WTC11 (cell line): Measurements from ENCODE around the gene SLC38A8. TPM values are rescaled to one million over a fixed set of nuclear protein-coding genes. Genes with fewer than 3 reads are reported as not detected.

Experiments used
- ATAC-seq: fragments of 200-7000 bp; cut with Tn5 transposase; 2 replicates; pipeline ENCODE4 v1.10.0; 2021; ENCODE audit warnings: mild to moderate bottlenecking, moderate library complexity
- CTCF ChIA-PET: fragments of 300-600 bp; sonication (Branson Sonifier 250); formaldehyde crosslinking; loops from one replicate; lab custom pipeline; 2021; ENCODE audit warnings: antibody characterized with exemption; lab: Charles Lee
- POLR2A ChIA-PET: fragments of 350-600 bp; sonication (Branson Sonifier 250); formaldehyde crosslinking; loops from one replicate; lab custom pipeline; 2021; ENCODE audit warnings: antibody characterized with exemption; lab: Charles Lee
- DNase-seq: peaks from one replicate; pipeline ENCODE4 v3.0.0; 2021; ENCODE audit warnings: low spot score
- H3K27ac Mint-ChIP-seq: 2 replicates; pipeline ENCODE4 v1.8.0; 2021; ENCODE audit warnings: mixed read lengths
- H3K27me3 Mint-ChIP-seq: 2 replicates; pipeline ENCODE4 v1.8.0; 2021; ENCODE audit warnings: low read depth, mild to moderate bottlenecking, moderate library complexity, mixed read lengths
- H3K36me3 Mint-ChIP-seq: 2 replicates; pipeline ENCODE4 v1.8.0; 2021; ENCODE audit warnings: mixed read lengths
- H3K4me1 Mint-ChIP-seq: 2 replicates; pipeline ENCODE4 v1.8.0; 2022; ENCODE audit warnings: mixed read lengths
- H3K4me3 Mint-ChIP-seq: 2 replicates; pipeline ENCODE4 v1.8.0; 2021; ENCODE audit warnings: mild to moderate bottlenecking, moderate library complexity, mixed read lengths
- H3K9me3 Mint-ChIP-seq: 2 replicates; pipeline ENCODE4 v1.8.0; 2021; ENCODE audit warnings: mixed read lengths
- CREM ChIP-seq: sonication (generic); formaldehyde crosslinking; IDR thresholded peaks from 2 replicates; pipeline ENCODE4 v1.8.1; 2022; ENCODE audit warnings: mild to moderate bottlenecking, missing genetic modification reagents, moderate library complexity
- FOXJ3 ChIP-seq: sonication (generic); formaldehyde crosslinking; IDR thresholded peaks from 2 replicates; pipeline ENCODE4 v1.9.0; 2021; ENCODE audit warnings: missing genetic modification reagents, mild to moderate bottlenecking, borderline replicate concordance
- GABPB1 ChIP-seq: sonication (generic); formaldehyde crosslinking; IDR thresholded peaks from 2 replicates; pipeline ENCODE4 v1.8.1; 2023; ENCODE audit warnings: mild to moderate bottlenecking, missing genetic modification reagents
- GRHL2 ChIP-seq: fragments of 250-450 bp; sonication (Bioruptor Pico); IDR thresholded peaks from 2 replicates; pipeline ENCODE4 v1.8.0; 2022; ENCODE audit warnings: mild to moderate bottlenecking, moderate library complexity; ENCODE audit not compliant: insufficient replicate concordance, severe bottlenecking
- MXD4 ChIP-seq: fragments of 250-450 bp; sonication (Bioruptor Pico); IDR thresholded peaks from 2 replicates; pipeline ENCODE4 v1.8.0; 2021; ENCODE audit warnings: mild to moderate bottlenecking, moderate library complexity, borderline replicate concordance
- PRRX2 ChIP-seq: fragments of 250-450 bp; sonication (Bioruptor Pico); IDR thresholded peaks from 2 replicates; pipeline ENCODE4 v1.8.0; 2021; ENCODE audit warnings: mild to moderate bottlenecking
- SP1 ChIP-seq: sonication (generic); formaldehyde crosslinking; conservative IDR thresholded peaks from 2 replicates; pipeline ENCODE4 v1.8.1; 2022; ENCODE audit warnings: missing genetic modification reagents
- TEAD4 ChIP-seq: sonication (generic); formaldehyde crosslinking; IDR thresholded peaks from 2 replicates; pipeline ENCODE4 v1.8.0; 2022; ENCODE audit warnings: mild to moderate bottlenecking, missing genetic modification reagents
- ZNF121 ChIP-seq: sonication (generic); formaldehyde crosslinking; IDR thresholded peaks from 2 replicates; pipeline ENCODE4 v1.8.0; 2023; ENCODE audit warnings: missing genetic modification reagents
- ZNF232 ChIP-seq: sonication (generic); formaldehyde crosslinking; IDR thresholded peaks from 2 replicates; pipeline ENCODE4 v1.8.0; 2022; ENCODE audit warnings: mild to moderate bottlenecking, missing genetic modification reagents
- ZNF416 ChIP-seq: fragments of 250-450 bp; sonication (Bioruptor Pico); IDR thresholded peaks from 2 replicates; pipeline ENCODE4 v1.9.0; 2021; ENCODE audit warnings: mild to moderate bottlenecking, inconsistent platforms
- ZNF671 ChIP-seq: fragments of 250-450 bp; sonication (Bioruptor Pico); IDR thresholded peaks from 2 replicates; pipeline ENCODE4 v1.8.0; 2021; ENCODE audit warnings: mild to moderate bottlenecking
- total RNA-seq: library from RNA; stranded (reverse); gene quantifications from 3 replicates; pipeline ENCODE4 v1.2.3, GENCODE V29; 2021
- TF ChIP-seq, protein P1 (sequence below): sonication (generic); formaldehyde crosslinking; IDR thresholded peaks from 2 replicates; pipeline ENCODE4 v1.8.1; 2023; ENCODE audit warnings: mild to moderate bottlenecking, missing genetic modification reagents, moderate library complexity
- TF ChIP-seq, protein P2 (sequence below): sonication (generic); formaldehyde crosslinking; IDR thresholded peaks from 2 replicates; pipeline ENCODE4 v1.8.0; 2022; ENCODE audit warnings: missing genetic modification reagents
- TF ChIP-seq, protein P3 (sequence below): fragments of 250-450 bp; sonication (Bioruptor Pico); conservative IDR thresholded peaks from 2 replicates; pipeline ENCODE4 v1.9.0; 2021; ENCODE audit warnings: mild to moderate bottlenecking
- TF ChIP-seq, protein P4 (sequence below): sonication (generic); formaldehyde crosslinking; IDR thresholded peaks from 2 replicates; pipeline ENCODE4 v1.8.1; 2023; ENCODE audit warnings: mild to moderate bottlenecking, missing genetic modification reagents
- TF ChIP-seq, protein P5 (sequence below): fragments of 200-600 bp; IDR thresholded peaks from 2 replicates; pipeline ENCODE4 v1.8.0; 2022; ENCODE audit warnings: antibody characterized with exemption

SLC38A8 gene
- total RNA-seq, 1 experiment from 2014 or later = not detected

DNA sequence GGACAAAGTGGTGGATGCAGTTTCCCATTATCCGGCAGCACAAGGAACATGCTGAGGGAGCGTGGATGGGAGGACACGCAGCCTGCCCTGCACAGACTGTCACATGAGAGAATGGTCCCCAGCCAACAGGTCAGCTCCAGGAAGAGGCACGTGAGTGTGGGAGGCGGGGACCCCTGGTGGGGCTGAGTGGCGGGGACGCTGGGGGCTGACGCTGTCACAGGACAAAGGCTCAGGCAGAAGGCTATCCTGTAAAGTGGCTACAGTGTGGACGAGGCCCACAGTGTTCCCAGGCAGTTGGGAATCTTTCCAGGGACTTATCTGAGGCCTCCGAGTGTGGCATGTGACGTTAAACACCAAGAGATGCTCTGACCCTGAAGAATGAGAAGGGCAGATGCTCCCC, 43.7 kb upstream of the SLC38A8 start:
- Mint-ChIP-seq H3K9me3 (no peaks in the 10 kb centered on the region), H3K4me1 (no peaks in the 10 kb centered on the region), H3K36me3 (peaks cover 53% of the 10 kb centered on the region), H3K27ac (no peak overlapping the region), H3K4me3 (no peak overlapping the region), H3K27me3 (no peaks in the 10 kb centered on the region)
- TF ChIP-seq PRRX2 (CRISPR knock-in tag) (no peak), GRHL2 (no peak), SP1 (CRISPR knock-in tag) (no peak), ZNF121 (CRISPR knock-in tag) (no peak), MXD4 (CRISPR knock-in tag) (no peak)
- TF ChIP-seq, protein P1, sequence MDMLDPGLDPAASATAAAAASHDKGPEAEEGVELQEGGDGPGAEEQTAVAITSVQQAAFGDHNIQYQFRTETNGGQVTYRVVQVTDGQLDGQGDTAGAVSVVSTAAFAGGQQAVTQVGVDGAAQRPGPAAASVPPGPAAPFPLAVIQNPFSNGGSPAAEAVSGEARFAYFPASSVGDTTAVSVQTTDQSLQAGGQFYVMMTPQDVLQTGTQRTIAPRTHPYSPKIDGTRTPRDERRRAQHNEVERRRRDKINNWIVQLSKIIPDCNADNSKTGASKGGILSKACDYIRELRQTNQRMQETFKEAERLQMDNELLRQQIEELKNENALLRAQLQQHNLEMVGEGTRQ = no peak
- TF ChIP-seq, protein P2, sequence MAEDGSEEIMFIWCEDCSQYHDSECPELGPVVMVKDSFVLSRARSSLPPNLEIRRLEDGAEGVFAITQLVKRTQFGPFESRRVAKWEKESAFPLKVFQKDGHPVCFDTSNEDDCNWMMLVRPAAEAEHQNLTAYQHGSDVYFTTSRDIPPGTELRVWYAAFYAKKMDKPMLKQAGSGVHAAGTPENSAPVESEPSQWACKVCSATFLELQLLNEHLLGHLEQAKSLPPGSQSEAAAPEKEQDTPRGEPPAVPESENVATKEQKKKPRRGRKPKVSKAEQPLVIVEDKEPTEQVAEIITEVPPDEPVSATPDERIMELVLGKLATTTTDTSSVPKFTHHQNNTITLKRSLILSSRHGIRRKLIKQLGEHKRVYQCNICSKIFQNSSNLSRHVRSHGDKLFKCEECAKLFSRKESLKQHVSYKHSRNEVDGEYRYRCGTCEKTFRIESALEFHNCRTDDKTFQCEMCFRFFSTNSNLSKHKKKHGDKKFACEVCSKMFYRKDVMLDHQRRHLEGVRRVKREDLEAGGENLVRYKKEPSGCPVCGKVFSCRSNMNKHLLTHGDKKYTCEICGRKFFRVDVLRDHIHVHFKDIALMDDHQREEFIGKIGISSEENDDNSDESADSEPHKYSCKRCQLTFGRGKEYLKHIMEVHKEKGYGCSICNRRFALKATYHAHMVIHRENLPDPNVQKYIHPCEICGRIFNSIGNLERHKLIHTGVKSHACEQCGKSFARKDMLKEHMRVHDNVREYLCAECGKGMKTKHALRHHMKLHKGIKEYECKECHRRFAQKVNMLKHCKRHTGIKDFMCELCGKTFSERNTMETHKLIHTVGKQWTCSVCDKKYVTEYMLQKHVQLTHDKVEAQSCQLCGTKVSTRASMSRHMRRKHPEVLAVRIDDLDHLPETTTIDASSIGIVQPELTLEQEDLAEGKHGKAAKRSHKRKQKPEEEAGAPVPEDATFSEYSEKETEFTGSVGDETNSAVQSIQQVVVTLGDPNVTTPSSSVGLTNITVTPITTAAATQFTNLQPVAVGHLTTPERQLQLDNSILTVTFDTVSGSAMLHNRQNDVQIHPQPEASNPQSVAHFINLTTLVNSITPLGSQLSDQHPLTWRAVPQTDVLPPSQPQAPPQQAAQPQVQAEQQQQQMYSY (CRISPR knock-in tag) = no peak
- ATAC-seq (no peak), DNase-seq (no peak)
- ChIA-PET POLR2A (no interaction called here), CTCF (interaction anchor here (4.3 kb wide), 1 partner anchor 101 kb away, joined by 28 read pairs; the partner anchor contains the start of gene TAF1C)

DNA sequence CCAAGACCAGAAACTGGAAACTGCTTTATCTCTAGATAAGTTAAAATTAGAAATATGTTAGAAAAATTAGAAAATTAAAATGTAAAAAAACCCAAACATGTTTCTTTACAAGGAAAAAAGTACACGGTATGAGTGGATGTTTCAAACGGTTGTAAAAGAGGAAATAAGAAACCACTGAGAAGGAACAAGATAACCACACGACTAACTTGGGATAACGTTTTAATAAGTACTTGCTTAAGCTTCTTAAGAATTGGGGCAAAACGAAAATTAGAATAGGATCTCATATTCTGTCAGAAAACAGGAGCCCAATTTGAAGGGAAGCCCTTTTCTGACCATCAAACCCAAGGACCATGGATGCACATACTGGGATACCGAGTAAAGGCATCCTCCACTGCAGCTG, 43.2 kb upstream of the SLC38A8 start:
- Mint-ChIP-seq H3K4me3 (no peak overlapping the region), H3K36me3 (peaks cover 54% of the 10 kb centered on the region), H3K9me3 (no peaks in the 10 kb centered on the region), H3K4me1 (no peaks in the 10 kb centered on the region), H3K27me3 (no peaks in the 10 kb centered on the region), H3K27ac (no peak overlapping the region)
- DNase-seq (no peak), ATAC-seq (no peak)
- CTCF ChIA-PET = interaction anchor here (1.6 to 4.3 kb wide), 3 partner anchors 90 to 129 kb away, joined by 9 to 28 read pairs (median 12); partner anchors contain the start of gene TAF1C
- TF ChIP-seq ZNF671 (CRISPR knock-in tag) (no peak), CREM (no peak), ZNF232 (CRISPR knock-in tag) (no peak), FOXJ3 (CRISPR knock-in tag) (no peak), ZNF416 (no peak), TEAD4 (CRISPR knock-in tag) (no peak), GABPB1 (CRISPR knock-in tag) (no peak)
- TF ChIP-seq, protein P3, sequence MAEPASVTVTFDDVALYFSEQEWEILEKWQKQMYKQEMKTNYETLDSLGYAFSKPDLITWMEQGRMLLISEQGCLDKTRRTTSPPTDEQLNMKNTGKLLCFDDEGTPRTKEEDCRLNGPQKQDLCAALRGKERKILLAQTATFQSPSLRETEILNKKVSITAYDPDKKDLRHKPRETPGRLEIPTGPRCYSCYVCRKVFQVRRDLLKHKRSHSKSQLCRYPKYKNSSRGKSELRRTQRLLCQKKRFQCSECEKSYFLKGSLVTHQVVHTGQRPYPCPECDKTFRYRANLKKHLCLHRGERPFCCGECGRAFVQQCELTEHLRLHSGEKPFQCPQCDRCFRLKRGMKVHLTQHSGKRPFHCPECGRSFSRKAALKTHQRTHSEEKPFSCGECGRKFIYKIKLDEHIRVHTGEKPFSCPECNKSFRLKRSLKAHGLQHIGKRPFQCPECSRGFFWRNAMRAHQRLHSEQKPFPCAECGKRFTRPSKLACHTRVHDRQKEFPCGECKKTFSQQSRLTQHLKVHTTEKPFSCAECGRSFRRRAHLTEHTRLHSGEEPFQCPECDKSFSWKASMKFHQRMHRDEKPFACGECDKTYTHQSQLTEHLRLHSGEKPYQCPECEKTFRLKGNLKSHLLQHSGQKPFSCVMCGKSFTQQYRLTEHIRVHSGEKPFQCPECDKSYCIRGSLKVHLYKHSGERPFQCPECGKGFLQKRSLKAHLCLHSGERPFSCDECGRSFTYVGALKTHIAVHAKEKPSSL = no peak
- TF ChIP-seq, protein P4, sequence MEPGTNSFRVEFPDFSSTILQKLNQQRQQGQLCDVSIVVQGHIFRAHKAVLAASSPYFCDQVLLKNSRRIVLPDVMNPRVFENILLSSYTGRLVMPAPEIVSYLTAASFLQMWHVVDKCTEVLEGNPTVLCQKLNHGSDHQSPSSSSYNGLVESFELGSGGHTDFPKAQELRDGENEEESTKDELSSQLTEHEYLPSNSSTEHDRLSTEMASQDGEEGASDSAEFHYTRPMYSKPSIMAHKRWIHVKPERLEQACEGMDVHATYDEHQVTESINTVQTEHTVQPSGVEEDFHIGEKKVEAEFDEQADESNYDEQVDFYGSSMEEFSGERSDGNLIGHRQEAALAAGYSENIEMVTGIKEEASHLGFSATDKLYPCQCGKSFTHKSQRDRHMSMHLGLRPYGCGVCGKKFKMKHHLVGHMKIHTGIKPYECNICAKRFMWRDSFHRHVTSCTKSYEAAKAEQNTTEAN = no peak
- TF ChIP-seq, protein P5, sequence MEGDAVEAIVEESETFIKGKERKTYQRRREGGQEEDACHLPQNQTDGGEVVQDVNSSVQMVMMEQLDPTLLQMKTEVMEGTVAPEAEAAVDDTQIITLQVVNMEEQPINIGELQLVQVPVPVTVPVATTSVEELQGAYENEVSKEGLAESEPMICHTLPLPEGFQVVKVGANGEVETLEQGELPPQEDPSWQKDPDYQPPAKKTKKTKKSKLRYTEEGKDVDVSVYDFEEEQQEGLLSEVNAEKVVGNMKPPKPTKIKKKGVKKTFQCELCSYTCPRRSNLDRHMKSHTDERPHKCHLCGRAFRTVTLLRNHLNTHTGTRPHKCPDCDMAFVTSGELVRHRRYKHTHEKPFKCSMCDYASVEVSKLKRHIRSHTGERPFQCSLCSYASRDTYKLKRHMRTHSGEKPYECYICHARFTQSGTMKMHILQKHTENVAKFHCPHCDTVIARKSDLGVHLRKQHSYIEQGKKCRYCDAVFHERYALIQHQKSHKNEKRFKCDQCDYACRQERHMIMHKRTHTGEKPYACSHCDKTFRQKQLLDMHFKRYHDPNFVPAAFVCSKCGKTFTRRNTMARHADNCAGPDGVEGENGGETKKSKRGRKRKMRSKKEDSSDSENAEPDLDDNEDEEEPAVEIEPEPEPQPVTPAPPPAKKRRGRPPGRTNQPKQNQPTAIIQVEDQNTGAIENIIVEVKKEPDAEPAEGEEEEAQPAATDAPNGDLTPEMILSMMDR = no peak
- POLR2A ChIA-PET = no interaction called here
